ENCODE data around the gene AADACL2.

Gene AADACL2, protein sequence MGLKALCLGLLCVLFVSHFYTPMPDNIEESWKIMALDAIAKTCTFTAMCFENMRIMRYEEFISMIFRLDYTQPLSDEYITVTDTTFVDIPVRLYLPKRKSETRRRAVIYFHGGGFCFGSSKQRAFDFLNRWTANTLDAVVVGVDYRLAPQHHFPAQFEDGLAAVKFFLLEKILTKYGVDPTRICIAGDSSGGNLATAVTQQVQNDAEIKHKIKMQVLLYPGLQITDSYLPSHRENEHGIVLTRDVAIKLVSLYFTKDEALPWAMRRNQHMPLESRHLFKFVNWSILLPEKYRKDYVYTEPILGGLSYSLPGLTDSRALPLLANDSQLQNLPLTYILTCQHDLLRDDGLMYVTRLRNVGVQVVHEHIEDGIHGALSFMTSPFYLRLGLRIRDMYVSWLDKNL

GRCh38 chr3:151733613-151734012 is at the start of gene AADACL2:
AADACL2 (plus strand) TSS chr3:151733927; CDS start chr3:151734036, 109 bp downstream.
- Histone ChIP-seq H3K27ac (peak within 1 kb of the TSS in 9 of 21 experiments; percentile 4 to 66 (median 21)), H3K4me3 (peak within 1 kb of the TSS in 3 of 7 experiments; percentile 4 to 25 (median 11))

GRCh38 chr3:151684094-151684493 is 49.6 kb upstream of the AADACL2 start:
- no peak overlapping the region for H3K4me3 ChIP-seq
- no peak overlapping the region for H3K27ac ChIP-seq

DNA sequence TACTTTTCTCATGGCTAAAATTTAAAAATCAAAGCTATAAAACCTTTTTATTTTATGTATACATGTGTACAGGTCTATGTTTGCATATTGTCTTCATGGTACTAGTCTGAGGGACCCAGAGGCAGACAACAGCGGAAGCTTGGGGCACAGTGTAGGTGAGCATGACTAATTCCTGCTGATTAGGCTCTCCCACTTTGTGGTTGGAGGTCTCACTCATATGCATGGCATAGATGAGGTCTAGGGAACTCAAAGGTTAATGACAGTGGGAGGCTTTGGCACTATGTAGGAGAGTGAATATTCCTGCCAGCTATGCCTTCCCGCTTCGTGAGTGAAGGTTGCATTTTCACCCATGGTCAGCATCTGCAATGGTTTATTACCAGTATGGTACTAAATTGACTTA is 47.5 kb upstream of the AADACL2 start:
- H3K4me3 ChIP-seq, result no peak overlapping the region

DNA sequence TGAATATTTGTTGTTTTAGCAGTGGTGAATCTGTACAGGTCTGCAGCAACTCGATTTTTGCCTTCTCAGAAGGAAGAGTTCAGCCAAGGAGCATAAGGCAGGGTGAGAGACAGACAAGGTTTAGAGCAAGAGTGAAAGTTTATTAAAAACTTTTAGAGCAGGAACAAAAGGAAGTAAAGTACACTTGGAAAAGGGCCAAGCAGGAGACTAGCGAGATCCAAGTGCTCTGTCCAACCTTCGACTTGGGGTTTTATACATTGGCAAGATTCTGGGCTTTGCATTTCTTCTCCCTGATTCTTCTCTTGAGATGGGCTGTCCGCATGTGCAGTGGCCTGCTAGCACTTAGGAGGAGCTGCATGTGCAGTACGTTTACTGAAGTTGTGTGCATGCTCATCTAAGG is 46.7 kb upstream of the AADACL2 start:
- H3K27ac ChIP-seq, result no peak overlapping the region
- H3K4me3 ChIP-seq, result no peak overlapping the region

More for the DNA sequence above, 47.5 kb upstream of the AADACL2 start:
- H3K27ac ChIP-seq, result no peak overlapping the region

DNA sequence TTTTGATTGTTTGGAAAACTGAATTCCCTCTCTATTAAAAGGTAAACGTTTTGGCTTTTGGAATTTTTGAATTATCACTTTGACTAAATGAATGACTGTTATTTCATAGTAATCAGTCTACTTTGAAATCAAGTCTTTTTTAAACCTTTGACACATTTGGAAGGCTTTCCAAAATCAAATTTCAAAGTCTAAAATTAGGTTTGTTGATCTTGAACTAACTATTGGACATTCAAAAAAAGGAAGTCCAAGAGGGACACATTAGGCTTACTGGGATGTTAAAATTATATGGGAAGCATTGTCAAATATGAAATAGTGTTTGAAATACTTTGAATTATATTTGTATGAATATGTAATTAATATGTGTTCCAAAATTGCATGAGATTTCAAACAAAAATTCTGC is 45.2 kb upstream of the AADACL2 start:
- Histone ChIP-seq H3K27ac (no peak overlapping the region), H3K4me3 (no peak overlapping the region)

DNA sequence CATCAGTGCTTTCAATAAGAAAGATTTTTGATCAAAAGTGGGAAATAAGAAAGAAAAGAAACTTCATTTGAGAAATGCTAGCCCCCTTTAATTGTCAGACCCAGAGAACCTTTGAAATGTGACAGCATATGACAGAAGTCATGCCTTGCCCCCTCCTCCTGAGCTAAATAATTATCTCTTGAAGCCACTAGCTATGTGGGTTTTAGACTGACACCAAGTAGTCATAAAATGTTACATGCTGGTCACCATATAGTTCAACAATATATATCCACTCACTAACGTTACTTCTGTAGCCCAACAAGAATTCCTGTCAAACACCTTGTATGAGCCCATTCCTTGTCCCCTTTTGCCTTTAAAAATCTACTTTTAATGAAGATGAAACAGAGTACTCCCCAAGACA is 43.1 kb upstream of the AADACL2 start:
- no peak overlapping the region for H3K27ac ChIP-seq
- no peak overlapping the region for H3K4me3 ChIP-seq

- Histone ChIP-seq H3K4me3 (no peak overlapping the region), H3K27ac (no peak overlapping the region)
These were observed 36.2 kb upstream of the AADACL2 start for GRCh38 chr3:151697496-151697895.

DNA sequence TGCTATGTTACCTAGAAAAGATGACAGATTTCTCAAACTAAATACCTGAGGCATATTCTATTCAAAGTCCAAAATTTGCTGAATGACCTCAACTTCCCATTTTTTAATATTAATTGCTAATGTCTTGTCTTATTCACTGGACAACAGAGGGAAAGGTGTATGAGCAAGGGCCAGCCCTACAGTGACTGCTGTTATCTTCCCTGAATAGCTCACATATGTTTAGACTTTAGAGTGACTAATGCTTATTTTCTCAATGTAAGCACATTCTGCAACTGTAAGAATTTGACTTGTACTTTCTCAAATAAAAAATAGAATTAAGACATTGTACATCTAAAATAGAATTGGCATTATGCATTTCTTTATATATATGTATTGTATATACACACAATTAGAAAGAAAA is 26.5 kb upstream of the AADACL2 start:
- Histone ChIP-seq H3K27ac (no peak overlapping the region), H3K4me3 (no peak overlapping the region)

GRCh38 chr3:151708868-151709267 is 24.9 kb upstream of the AADACL2 start:
- no peak overlapping the region for H3K27ac ChIP-seq
- H3K4me3 ChIP-seq, result no peak overlapping the region

DNA sequence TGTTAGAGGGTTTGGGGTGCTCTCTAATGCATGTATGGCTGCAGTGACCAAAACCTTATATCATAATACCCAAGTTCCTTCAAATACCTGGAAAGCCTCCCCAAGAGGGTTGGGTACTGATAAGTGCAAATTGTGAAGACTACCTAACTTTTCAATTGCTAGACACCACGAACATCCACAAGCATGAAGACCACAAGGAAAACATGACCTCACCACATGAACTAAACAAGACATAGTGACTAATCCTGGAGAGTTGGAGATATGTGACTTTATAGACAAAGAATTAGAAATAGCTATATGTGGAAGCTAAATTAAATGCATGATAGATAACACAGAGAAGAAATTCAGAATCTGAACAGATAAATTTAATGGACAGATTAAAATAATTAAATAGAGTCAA is 23.9 kb upstream of the AADACL2 start:
- Histone ChIP-seq H3K4me3 (no peak overlapping the region), H3K27ac (no peak overlapping the region)

- H3K27ac ChIP-seq, result no peak overlapping the region
- no peak overlapping the region for H3K4me3 ChIP-seq
These were observed 12.4 kb upstream of the AADACL2 start for GRCh38 chr3:151721294-151721693.

DNA sequence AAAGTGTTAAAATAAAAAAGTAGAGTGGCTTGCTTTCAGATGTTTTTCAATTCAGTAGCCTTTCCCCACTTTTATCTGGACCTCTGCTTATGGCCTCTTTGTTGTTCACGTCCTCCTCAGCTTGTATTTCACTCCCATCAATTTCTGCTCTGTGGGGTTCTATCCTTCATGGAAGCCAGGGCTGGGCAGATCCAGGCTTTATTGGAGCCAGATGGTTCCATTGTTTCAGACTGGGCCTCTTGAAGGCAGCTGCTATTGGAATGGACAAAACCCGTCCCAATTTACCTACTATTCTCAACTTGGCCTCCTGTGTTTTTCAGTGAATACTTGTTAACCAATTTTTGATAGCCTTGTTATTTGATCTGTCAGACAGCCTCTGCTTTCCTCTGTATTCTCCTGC is 10.9 kb upstream of the AADACL2 start:
- Histone ChIP-seq H3K4me3 (no peak overlapping the region), H3K27ac (no peak overlapping the region)

DNA sequence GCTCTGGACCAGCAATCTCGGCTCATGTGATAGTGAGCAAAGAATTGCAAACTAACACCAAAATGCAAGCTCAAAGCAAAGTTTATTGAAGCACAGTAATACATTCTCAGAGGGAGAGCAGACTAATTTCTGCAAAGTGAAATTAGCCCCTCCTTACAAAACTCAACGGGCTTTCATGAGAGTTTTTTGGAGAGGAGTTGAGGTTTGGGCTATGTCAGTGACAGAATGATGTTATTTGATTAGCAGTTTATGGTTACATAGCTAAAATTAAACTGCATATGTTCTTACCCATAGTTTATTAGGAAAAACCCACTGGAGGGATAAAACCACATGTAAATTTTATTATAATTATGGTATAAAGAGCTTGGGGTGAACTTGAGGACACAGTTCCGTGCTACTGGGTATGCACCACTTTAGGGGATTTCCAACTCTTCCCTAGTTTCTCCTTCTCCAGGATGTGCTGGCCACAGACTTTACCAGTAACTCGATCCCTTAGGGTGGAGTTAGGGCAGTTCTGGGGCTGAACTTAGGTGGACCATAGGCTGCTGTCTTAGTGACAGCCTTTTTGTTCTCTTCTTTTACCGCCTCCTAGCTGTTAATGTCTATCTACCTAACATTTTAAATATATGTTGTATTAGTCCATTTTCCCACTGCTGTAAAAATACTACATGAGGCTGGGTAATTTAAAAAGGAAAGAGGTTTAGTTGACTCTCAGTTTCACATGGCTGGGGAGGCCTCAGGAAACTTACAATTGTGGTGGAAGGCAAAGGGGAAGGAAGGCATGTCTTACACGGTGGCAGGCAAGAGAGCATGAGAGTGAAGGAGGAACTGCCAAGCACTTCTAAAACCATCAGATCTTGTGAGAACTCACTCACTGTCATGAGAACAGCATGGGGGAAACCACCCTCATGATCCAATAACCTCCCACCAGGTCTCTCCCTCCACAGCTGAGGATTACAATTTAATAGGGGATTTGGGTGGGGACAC is 8.9 kb upstream of the AADACL2 start:
- no peak overlapping the region for H3K4me3 ChIP-seq
- no peak overlapping the region for H3K27ac ChIP-seq

- no peak overlapping the region for H3K4me3 ChIP-seq
- H3K27ac ChIP-seq, result no peak overlapping the region
These were observed 7.7 kb upstream of the AADACL2 start for GRCh38 chr3:151726016-151726415.

DNA sequence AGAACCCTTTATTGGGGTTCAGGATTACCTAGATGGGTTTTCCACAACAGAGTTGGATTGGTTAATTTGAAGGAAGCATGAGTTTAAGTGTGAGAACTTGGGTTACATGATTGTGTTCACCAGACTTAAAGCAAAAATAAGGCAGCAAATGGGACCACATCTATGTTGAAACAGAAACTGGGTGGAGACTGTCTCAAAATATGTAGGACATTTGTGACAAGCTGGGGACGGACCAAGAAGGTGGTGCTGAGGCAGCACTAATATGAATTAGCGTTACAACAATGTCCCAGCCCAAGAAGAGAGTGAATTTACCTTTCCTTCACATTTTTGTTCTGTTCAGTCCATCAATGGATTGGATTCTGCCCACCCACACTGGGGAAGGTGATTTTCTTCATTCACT is 866 bp upstream of the AADACL2 start:
- H3K4me3 ChIP-seq, result no peak overlapping the region
- H3K27ac ChIP-seq, result peak overlapping the region in 6 of 21 experiments; percentile 1 to 66 (median 10)

- Histone ChIP-seq H3K4me3 (no peak overlapping the region), H3K27ac (no peak overlapping the region)
These were observed 6.9 kb downstream of the AADACL2 start for GRCh38 chr3:151740581-151740980.

DNA sequence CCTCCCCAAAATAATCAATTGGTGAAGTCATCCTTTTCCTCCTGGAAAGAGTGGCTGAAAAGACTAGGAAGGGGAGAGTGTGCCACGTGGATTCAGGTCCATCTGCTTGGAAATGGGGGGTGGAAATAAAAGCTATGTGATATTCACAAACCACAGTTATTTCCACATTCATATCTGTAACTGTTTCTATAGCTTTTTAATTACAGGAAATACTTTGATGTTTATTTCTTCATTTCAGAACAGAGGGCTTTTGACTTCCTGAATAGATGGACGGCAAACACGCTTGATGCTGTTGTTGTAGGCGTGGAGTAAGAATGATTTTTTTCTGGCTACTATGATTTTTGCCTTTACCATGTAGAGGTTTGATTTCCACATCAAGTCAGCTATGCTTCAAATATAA is 10.1 kb downstream of the AADACL2 start:
- Histone ChIP-seq H3K4me3 (no peak overlapping the region), H3K27ac (no peak overlapping the region)

GRCh38 chr3:151750181-151750580 is 16.5 kb downstream of the AADACL2 start:
- Histone ChIP-seq H3K4me3 (no peak overlapping the region), H3K27ac (no peak overlapping the region)

GRCh38 chr3:151750678-151751077 is 17.0 kb downstream of the AADACL2 start:
- Histone ChIP-seq H3K4me3 (no peak overlapping the region), H3K27ac (peak overlapping the region in 2 of 21 experiments; percentile 2 to 10)

- peak overlapping the region in 2 of 21 experiments; percentile 2 to 10 for H3K27ac ChIP-seq
These were observed 17.4 kb downstream of the AADACL2 start for GRCh38 chr3:151751161-151751560.

DNA sequence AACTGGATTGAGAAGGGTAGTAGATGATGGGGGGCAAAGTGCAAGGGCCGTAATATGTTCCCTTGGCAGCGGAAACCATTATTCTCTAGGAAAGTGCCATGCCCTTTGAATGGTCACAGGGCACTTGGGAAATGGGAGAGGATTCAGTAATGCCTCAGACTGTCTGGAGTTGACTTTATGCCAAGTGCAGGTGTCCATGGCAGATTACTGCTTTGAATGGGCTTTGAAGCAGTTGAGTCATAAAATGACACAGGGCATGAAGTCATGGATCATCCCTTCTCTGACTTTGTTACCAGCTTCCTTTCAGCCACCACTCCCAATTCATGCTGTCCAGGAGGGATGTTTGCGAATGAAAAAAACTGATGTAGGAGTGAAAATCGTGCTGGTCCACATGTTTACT is 20.1 kb downstream of the AADACL2 start:
- no peak overlapping the region for H3K27ac ChIP-seq
- no peak overlapping the region for H3K4me3 ChIP-seq

More at GRCh38 chr3:151751161-151751560, 17.4 kb downstream of the AADACL2 start:
- H3K4me3 ChIP-seq, result no peak overlapping the region

Data from skin epidermis (tissue), 12 donors.